NCI-H1930 (cell line): ENCODE results near the gene PHACTR3.
A peak's percentile ranks its signal among the peaks of the same experiment; 100 is the strongest.
"Not testable (repeated sequence)": the region's sequence is repeated elsewhere in the genome, so short reads cannot be mapped to it uniquely, and the experiment has no call there.

Source experiments
- DNase-seq, 2 experiments: peaks; one replicate each; lab custom pipeline; 2025; lab: John Stamatoyannopoulos, UW

PHACTR3 gene

DNA sequence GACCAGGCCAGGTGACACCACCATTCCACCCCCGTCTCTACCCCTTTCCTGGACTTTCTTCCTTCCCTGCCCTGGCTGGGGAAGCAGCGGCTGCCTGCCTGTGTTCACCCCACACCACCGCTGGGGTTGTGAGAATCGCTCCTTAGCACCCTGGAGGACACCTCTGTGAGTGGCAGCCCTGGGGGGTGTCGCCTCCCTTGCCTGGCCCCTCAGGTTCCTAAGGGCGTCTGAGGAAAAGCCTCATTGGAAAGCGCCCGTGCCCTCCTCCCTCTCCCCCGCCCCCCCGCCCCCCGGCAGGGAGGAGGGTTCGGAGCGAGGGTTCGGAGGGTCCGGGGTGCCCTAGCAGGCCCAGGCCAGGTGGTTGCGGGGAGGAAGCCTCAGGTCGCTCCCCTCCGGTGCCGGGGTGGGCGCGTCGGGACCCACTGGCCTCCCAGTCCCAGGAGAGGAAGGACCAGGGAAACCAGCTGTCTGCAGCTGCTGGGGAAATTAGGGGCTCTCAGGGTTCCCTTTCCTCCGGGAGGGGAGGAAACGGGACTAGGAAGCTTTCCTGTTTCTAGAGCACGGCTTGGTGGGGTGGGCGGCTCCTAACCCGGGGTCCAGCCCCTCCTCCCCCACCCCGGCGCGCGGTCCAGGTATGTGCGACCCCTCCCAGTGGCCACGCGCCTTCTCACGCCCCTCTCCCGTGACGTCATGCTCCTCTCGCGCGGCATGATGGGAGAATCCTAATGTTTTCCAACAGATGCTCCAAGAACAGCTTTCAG, at the start of gene PHACTR3:
PHACTR3 (plus strand) TSS at position 760 of the 761 bp plus-strand sequence. CDS start 475 bp downstream, outside the sequence.
- DNase-seq, result peak; percentile 81 to 90

DNA sequence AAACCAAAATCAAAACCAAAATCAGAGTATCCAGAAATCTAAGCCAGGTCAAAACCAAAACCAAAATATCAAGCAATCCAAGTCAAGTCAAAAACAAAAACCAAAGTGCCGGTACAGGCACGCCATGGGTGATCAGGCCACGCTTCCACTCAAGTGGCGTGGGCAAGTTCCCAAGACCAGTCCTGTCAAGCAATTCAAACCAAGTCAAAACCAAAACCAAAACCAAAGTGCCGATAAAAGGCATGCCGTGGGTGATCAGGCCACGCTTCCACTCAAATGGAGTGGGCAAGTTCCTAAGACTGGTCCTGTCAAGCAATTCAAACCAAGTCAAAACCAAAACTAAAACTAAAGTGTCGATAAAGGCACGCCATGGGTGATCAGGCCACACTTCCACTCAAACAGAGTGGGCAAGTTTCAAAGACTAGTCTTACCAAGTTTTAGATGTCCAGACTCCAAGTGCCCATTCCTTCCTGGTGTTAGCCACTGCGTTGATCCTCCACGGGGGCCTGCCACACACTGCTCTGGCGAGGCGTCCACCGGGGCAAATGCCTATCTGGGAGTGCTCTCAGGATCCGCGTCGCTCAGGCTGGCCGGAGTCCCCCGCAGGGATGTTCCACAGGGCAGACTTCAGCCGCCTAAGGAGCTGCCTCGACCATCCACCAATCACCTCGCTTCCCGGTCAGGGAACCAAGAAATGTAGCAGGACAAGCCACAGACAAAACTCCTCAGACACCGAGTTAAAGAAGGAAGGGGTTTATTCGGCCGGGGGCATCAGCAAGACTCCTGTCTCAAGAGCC, 46.4 kb upstream of the PHACTR3 start:
- DNase-seq, result not testable (repeated sequence)

DNA sequence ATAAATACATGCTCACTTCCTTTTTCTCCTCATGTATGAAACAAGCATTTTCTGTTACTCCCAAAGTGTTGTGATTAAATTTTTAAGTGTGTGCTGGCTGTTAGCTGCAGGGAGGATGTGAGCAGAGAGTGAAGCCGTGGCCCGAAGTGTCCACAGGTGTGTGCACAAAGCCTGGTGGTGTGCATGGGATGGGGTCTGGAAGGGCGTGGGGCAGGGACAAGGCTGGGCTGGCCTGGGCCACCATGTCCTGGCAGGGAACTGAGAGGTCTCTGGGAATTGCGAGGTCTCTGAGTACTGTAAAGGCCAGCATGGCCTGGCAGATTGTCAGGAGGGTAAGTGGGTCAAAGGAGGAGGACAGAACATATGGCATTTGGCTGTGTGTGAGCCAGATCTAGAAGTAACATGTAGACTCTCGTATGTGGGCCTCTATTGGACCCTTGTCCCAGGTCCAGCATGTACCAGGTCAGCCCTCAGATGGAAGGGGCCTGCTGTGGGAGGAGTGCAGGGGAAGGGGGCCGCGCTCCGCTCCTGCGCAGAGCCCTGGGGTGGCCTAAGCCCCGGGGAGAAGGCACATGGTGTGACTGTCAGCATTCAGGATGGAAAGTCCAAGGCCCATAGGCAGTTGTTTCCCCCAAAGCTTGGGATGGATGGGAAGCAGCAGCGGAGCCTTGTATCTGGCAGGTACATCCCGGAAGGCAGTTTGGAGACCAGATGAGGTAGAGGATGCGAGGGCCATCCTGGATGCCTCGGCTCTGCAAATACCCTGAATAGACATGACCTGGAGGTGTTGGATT, 45.1 kb upstream of the PHACTR3 start:
- no peak for DNase-seq

DNA sequence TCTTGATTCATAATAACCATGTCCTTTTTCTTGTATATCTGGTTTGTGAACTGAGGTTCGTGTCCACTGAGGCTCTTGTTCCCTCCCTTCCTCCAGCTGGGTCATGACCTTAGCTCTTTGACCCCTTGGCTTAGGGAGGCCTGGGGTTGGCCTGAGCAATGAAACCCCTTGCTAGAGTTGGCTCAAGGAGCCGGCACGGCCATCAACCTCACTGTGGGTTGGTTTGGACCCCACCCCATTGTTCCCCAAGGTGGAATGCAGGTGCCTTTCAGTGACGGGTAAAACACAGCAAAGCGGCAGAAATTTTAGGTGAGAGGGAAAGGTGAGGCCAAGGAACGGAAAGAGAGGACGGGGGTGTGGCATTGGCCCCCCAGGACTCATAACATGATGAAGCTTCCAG, 44.5 kb upstream of the PHACTR3 start:
- no peak for DNase-seq

DNA sequence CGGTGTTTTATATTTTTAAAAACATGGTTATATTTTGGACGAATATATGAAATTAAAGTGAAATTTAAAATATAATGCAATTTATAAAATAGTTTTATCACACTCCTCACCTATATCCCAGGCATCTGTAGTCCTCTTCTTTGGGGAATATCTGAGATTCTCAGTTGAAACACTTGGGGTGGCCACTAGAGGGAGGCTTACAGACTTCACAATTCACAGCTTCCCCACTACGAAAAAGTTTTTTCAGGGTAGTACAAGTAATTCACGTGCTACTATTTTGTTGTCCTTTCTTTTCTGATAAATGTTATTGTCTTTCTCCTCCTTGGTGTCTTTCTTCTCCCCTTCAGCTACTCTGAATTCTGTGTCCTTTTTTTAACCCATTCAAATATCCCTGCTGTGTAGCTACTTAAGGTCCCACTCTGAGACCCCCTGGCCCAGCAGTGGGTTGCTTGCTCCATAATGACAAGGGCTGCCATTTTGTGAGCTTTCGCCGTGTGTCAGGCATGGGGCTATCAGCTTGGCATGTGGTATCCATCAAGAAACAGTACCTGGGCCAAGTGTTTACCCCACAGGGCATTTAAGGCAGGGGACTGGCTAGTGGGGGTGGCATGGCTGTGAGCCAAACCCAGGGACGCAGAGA, 43.6 kb upstream of the PHACTR3 start:
- no peak for DNase-seq

DNA sequence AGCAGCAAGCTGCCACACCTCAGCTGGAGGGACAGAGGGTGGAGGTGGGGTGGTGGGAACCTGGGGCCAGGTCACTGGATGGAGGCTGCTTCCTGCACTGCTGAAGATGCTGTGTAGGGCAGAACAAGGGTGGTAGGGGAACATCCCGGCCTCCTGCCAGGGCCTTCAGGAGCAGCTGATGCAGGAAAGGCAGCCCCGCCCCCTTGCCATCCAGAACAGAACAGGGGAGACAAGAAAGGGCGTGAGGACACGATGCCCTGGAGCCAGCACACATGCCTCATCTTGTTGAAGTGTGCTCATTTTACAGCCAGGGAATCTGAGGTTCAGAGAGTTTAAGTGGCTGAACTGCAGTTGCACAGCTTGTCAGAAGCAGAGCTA, 43.1 kb upstream of the PHACTR3 start:
- DNase-seq, result no peak

DNA sequence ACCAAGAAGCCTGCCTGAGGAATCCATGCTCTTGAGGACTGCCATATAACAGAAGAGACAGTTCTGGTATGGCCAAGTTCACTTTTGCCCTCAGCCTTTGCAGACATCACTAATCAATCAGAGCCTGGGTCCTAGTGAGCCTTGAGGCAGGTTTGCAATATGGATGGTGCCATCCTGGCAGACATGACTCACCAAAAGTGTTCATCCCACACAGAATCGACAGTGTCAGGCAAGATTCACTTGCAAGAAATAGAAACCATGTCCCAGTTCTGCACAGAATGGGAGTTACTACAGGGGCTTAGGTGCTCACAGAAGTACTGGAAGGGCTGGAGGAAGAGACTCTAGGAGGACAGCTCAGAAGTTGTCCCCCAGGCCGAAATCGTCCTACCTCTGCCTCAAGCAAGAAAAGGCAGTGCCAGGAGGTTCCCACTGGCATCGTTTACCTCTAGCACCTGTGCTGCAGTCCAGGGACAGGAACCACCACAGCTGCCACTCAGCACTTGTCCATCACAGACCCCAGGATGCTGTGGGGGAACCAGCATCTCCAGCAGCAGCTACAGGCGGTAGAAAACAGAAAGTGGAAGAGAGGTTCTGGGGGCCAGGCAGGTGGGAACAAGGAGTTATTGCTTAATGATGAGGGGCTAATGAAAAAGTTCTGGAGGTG, 42.6 kb upstream of the PHACTR3 start:
- DNase-seq, result no peak

DNA sequence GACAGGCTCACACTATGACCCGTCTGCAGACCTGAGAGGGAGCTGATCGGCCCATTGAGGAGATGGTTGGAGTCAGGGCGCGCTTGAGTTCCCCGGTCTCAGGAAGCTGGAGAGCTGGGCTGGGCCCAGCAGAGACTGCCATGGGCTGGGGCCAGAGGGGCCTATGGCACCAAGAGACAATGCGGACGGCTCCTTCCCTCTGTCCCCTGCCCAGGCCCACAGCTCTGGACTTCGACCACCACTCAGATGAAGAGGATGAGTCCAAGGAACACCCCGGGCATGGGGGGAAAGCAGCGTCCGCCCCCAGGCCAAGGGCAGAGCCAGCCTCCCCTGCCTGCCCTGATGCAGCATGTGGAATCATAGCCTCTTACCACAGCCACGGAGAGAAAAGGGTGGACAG, 40.2 kb upstream of the PHACTR3 start:
- DNase-seq, result no peak

DNA sequence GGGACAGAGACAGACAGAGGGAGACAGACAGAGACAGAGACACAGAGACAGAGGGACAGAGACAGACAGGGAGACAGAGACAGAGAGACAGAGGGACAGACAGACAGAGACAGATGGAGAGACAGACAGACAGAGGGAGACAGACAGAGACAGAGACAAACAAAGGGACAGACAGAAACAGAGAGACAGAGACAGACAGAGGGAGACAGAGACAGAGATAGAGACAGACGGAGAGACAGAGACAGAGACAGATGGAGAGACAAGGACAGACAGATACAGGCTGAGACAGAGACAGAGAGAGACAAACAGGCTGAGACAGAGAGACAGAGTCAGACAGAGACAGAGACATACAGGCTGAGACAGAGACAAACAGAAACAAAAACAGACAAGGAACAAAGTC, 39.4 kb upstream of the PHACTR3 start:
- no peak for DNase-seq

DNA sequence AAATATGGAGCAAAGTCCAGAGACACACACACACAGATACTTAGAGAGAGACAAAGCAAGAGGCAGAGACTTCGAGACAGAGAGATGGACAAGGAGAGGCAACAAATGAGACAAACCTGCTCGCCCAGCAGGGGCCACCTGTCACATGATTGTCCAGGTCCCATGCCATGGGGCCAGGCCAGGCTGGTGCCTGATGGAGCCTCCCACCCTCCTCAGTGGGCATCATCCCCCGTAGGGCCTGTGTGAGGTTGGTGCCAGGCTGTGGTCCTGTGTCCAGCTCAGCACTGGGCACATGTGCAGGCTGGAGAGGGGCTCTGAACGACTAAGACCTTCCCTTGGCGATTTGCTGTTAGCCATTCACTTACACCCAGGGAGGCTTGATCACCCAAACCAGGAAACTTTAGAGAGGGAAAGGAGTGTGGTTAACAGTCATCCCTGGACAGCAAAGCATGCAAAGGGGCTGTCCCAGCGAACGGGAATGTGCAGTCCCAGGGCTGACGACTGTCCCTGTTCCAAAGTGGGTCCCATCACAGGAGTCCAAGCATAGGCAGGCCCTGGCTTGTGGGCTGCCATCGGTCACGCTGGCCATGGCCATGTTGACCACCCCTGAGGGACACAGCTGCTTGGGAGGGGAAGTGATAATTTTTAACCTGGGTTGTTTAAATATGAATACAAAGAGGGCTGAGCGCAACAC, 38.4 kb upstream of the PHACTR3 start:
- DNase-seq, result no peak

DNA sequence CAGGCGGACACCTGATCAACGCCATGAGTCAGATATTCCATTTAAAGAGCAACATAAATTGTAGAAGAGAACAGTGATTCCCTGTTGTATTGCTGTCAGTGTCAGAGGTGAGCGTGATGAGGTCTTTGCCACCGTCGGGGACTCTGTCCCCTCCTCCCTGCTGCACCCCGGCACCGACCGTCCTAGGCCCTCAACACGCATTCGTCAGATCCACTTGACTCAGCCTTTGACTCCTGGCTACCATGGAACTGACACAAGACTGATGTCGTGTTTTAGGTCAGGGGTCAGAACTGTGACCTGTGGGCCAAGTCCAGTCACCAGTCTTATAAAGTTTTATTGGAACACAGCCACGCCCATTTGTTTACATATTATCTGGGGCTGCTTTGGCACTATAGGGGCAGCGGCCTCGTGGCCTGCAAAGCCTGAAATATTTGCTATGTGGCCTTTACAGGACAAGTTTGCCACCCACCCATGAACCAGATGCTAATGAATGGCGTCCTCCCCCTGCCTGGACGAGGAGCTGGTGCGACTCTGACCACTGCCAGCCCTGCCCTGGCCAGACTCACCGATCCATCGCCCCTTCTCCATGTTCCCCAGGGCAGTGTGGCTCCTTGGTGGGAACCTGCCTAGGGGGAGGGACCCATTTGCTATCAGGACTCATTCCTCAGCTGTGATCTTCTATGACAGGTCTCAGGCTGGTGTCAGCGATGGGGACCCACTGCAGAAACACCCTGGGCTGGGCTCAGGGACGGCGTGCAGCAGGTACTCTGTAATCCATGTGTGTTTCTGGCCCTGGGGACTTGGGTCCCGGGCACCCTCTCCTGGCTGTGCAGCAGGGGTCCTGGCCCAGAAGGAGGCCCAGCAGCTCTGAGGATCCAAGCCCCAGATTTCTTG, 37.5 kb upstream of the PHACTR3 start:
- no peak for DNase-seq

DNA sequence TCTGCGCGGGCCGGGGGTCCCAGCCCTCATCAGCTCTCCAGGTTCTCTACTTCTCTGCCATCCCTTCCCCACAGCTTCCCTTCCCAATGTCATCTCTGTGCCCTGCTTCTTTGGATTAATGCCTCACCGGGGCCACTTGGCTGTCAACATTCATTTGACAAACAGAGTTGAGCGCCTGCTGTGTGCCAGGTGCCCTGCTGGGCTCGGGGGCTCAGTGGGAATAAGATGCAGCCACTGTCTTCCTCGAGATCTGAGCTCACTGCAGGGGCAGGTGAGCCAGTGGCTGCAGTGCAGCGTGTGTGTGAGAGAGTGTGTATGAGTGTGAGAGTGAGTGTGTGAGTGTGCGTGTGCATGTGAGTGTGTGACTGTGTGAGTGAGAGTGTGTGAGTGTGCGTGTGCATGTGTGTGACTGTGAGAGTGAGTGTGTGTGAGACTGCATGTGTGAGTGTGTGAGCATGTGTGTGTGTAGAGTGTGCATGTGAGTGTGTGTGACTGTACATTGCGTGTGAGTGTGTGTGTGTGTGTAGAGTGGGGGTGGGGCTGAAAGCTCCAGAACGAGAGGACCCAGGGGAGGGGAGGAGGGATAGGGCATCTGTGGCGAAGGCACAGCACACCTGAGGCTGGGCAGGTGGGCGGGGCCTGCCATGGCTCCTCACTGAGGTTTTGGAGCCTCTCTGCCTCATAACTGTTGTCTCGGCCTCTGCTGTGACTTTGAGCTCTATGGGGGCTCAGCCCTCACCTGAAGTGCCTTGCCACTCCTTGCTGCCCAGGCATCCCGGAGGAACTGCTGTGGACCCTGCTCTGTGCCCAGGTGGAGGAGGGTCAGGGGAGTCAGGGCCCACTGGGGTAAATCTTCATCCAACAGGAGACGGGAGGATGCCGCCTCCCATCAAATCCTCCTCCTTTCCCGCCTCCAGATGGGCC, 36.5 kb upstream of the PHACTR3 start:
- DNase-seq, result no peak

DNA sequence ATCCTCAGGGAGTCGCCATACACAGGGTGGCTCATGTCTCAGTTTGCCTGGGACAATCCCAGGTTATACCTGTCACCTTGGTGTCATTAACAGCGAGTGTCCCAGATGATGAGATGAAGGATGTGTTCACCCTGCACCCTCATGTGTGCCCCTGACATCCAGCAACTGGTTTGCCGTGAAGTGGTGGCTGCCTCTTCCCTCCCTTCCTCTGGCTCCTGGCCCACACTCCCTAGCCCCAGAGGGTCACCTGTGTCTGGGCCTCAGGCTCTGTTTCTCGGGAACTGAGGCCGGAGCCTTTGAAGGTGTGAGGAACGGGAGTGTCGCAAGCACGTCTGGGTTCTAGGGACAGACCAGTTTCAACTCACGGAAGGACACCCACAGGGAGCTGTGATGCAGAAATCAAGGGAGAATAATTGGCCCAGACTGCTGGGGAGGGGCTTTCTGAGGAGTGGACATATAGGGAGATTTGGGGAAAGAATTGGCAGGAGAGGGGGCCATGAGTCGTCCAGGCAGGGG, 35.8 kb upstream of the PHACTR3 start:
- DNase-seq, result no peak

DNA sequence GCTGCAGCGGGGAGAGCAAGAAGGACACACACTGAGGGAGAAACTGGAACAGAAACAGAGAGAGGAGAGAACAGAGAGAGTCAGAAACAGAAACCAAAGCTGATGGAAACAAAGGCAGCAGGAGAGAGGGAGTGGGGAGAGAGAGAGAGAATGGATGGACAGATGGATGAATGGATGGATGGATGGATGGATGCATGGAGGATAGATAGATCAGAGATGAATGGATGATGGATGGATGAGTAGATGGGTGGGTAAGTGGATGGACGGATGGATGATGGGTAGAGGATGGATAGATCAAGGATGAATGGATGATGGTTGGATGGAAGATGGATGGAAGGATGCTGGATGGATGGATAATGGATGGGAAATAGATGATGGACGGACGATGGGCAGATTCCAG, 35.0 kb upstream of the PHACTR3 start:
- no peak for DNase-seq

DNA sequence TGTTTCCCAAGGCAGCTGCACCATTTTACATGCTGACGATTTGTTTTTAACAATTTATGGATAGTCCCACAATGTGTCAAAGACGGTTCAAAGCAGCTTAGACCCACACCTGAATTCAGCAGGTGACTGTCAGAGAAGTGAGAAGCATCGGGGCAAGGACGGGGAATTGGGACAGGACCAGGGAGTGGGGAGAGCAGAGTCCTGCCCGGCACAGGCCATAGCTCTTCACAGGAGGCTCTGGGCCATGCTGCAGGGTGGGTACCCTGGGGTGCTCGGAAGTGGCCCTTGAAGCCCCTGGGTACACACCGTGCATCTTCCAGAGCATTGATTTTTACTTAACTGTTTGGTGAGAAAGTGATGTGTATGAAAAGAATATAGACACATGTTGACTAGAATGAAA, 33.2 kb upstream of the PHACTR3 start:
- DNase-seq, result no peak

DNA sequence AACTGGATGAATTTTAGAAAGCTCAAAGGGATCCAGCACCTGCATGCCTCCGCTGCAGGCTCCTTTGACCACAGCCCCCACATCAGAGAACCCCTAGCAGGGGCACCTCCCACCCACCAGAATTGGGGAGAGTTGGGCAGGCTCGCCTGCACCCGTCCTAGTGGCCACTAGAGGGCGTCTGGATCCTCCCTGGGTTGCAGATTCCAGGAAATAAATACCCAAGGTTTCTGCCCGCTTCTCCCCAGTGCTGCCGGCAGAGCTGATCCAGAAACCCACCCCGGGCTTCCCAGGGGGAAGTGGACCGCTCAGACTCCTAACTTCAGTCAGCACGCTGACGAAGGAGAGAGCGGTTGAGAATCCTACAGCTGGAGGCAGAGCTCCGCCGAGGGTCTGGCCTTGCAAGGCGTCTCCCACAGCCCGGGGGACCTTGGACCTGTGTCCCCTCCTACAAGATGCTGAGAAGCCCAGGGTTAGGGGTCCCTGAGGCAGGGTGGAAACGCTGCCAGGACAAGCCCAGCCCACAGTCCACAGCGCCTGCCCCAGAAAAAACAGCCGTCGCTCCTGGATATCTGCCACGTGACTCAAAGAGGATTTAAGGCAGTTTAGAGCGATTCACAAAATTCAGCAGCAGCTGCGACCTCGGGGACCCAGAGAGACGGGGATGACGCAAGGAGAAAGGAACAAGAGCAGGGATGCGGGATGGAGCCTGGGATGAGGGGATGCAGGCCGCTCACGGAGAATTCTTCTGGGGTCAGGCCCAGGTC, 32.6 kb upstream of the PHACTR3 start:
- peak; percentile 37 to 45 for DNase-seq

DNA sequence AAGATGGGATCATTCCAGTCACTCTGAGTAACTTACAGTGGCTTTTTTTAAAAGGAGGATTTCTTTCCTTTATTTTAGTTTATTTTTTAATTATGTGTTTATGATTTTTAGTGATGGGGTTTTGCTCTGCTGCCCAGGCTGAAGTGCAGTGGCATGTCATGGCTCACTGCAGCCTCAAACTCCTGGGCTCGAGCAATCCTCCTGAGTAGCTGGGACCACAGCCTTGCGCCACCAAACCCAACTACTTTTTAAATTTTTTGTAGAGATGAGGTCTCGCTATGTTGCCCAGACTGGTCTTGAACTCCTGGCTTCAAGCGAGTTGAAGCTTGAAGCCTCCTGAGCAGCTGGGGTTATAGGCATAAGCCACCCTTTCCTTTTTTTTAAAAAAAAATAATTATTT, 31.8 kb upstream of the PHACTR3 start:
- no peak for DNase-seq

DNA sequence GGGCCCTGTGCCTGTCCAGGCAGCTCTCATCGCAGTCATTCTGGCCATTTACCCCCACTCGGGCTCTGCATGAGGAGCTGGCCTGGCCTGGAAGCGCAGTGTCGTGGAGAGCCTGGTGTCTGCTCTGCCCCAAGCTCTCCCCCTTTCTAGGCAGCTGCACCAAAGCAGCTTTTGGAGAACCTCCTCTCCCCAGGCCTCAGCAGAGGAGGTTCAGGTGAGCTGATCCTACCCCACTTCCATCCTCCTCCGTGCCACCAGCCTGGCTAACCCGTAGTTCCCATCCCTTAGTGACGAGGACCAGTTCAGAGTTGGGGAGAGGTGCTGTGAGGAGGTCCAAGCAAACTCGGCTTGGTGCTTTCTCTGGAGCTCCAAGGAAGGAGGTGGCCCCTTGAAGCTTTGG, 30.5 kb upstream of the PHACTR3 start:
- DNase-seq, result no peak
